Upper lobe of left lung (tissue), 4 donors: ENCODE measurements around the gene HSD17B4.

Experiments
- CTCF ChIP-seq, 6 experiments: fragments of 450-650 bp in 4 of 6; fragments of 200-600 bp in 2 of 6; sonication (generic) in 2 of 6; IDR thresholded peaks; one replicate each; pipeline ENCODE4 v1.5.1; 2016 to 2019; ENCODE audit warnings: antibody characterized with exemption in 6 of 6
- POLR2A ChIP-seq, 4 donors: fragments of 450-650 bp; IDR thresholded peaks; one replicate each; pipeline ENCODE4 v1.5.1; 2016 to 2017; ENCODE audit warnings: antibody characterized with exemption in 4 of 4, mild to moderate bottlenecking in 2 of 4
- POLR2AphosphoS5 ChIP-seq, 2 donors: sonication (generic); formaldehyde crosslinking; IDR thresholded peaks; one replicate each; pipeline ENCODE4 v1.5.1; 2017; ENCODE audit warnings: antibody characterized with exemption in 2 of 2

GRCh38 chr5:119527351-119527750, 75.1 kb downstream of the HSD17B4 start:
- no peak for TF ChIP-seq POLR2AphosphoS5 (IDR thresholded peaks at IDR 0.05)
- TF ChIP-seq CTCF (IDR thresholded peaks at IDR 0.05) = no peak
- no peak for TF ChIP-seq POLR2A (IDR thresholded peaks at IDR 0.05)
